Stimulated activated CD4-positive, alpha-beta T cell treated with anti-CD3 and anti-CD28 coated beads, Interleukin-12 subunit alpha, Interleukin-12 subunit beta, amount 100 ng/mL, for 4 hours (primary cell): ENCODE data around the gene PRSS2.

ENCODE experiments used
- DNase-seq: peaks from one replicate; pipeline ENCODE4 v3.0.0-alpha.2; 2020

PRSS2 gene

DNA sequence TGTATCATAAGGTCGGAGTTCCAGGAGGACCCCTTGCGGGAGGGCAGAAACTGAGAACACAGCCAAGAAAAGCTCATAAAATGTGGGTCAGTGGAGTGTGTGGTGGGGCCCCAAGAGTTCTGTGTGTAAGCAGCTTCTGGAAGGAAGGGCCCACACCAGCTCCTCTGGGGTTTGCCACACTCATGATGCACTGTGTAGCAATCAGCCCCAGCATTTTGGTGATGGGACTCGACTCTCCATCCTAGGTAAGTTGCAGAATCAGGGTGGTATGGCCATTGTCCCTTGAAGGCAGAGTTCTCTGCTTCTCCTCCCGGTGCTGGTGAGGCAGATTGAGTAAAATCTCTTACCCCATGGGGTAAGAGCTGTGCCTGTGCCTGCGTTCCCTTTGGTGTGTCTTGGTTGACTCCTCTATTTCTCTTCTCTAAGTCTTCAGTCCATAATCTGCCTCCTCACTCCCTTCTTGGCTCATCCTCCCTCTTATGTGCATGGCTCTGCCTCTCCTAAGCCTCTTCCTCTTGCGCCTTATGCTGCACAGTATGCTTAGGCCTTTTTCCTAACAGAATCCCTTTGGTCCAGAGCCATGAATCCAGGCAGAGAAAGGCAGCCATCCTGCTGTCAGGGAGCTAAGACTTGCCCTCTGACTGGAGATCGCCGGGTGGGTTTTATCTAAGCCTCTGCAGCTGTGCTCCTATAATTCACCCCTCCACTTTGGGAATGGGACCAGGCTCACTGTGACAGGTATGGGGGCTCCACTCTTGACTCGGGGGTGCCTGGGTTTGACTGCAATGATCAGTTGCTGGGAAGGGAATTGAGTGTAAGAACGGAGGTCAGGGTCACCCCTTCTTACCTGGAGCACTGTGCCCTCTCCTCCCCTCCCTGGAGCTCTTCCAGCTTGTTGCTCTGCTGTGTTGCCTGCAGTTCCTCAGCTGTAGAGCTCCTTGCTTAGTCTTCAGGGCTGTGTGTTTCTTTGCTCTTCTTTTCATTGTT lies 17.8 kb downstream of the PRSS2 start:
- no peak for DNase-seq

DNA sequence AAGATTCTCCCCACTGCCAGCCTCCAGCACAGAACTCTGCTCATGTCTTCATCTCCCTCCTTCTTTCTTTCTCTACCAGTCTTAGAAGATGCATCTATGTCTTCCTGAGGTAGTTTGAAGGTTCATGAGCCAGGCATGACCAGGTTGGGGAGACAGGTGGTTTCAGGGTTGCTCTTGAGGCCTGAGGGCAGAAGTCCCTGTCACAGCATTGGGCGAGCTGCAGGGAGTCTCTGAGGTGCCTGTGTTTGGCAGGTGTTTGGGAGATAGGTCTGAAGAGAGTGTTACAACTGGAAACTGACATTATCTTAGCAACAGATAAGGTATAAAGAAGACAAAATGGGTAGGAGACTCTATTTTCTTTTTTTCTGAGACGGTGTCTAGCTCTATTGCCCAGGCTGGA lies 18.7 kb downstream of the PRSS2 start:
- DNase-seq: no peak

DNA sequence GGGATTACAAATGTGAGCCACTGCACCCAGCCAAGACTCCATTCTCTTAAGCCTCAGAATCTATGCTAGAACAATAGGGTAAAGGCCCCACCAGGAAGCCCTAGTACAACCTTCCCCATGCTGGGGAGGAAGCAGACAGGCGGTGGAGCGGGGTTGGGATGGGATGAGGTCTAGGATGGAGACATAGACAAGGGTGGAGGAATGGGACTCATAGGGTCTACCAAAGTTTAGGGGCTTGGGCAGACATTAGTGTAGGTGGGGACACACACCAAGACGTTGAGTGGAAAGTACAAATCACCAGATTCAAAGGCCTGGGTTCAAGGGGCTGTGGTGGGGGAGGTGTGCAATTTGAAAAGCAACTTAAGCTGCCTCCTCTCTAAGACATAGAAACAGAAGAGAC lies 19.3 kb downstream of the PRSS2 start:
- DNase-seq: no peak

DNA sequence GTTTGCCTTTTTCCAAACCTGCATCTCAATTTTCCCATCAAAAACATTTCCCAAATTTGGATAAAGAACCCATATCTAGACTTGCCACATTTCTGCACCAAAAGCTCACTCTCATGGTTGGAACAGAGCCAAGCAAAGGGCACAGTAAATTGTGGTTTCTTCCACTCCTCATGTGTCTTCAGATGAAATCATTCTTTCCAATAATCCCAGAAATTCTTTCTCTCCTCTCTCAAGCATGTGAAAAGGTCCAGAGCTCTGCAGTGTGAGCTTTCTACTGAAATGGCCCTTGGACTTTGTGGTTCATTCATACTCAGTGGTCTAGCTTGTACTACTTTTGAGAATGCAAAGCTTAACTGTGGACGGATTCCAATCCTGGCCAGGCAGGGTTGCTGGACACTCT lies 19.8 kb downstream of the PRSS2 start:
- DNase-seq: no peak

GRCh38 chr7:142791502-142791901 lies 20.7 kb downstream of the PRSS2 start:
- DNase-seq: no peak

DNA sequence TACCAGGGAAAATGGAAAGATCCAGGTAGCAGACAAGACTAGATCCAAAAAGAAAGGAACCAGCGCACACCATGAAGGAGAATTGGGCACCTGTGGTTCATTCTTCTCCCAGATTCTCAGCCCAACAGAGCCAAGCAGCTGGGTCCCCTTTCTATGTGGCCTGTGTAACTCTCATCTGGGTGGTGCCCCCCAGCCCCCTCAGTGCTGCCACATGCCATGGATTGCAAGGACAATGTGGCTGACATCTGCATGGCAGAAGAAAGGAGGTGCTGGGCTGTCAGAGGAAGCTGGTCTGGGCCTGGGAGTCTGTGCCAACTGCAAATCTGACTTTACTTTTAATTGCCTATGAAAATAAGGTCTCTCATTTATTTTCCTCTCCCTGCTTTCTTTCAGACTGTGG lies 21.4 kb downstream of the PRSS2 start:
- DNase-seq: no peak

GRCh38 chr7:142792593-142792992 lies 21.8 kb downstream of the PRSS2 start:
- DNase-seq: no peak

GRCh38 chr7:142793156-142793555 lies 22.4 kb downstream of the PRSS2 start:
- DNase-seq: no peak

DNA sequence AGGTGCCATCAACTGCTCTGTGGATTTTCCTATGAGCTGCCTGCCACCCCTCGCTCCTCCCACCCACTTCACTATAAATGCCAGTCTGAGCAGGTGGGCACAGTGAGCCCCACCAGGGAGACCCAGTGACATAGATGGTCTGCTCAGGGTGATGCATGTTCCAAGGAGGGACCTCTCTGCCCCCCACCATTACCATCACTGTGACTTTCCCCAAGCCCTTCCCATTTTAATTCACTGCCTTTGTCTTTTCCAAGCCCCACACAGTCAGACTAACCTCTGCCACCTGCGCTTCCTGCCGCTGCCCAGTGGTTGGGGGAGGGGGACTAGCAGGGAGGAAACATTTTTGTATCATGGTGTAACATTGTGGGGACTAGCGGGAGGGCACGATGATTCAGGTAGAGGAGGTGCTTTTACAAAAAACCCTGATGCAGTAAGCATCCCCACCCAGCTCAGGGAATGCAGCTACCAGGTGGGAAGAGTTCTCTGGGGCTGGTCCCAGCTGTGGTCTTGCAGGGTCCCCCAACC lies 24.6 kb downstream of the PRSS2 start:
- DNase-seq: no peak

DNA sequence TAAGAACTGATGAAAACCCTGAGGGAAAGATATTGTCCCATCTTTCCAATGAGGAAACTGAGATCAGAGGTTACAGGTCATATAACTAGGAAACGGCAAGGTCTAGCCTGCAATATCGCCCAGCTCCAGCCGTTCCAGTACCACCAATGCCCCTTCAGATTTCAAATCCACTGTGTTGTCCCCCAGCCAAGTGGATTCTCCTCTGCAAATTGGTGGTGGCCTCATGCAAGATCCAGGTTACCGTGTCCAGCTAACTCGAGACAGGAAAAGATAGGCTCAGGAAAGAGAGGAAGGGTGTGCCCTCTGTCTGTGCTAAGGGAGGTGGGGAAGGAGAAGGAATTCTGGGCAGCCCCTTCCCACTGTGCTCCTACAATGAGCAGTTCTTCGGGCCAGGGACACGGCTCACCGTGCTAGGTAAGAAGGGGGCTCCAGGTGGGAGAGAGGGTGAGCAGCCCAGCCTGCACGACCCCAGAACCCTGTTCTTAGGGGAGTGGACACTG lies 25.3 kb downstream of the PRSS2 start:
- no peak for DNase-seq

GRCh38 chr7:142796501-142797390 lies 26.0 kb downstream of the PRSS2 start:
- DNase-seq: no peak

DNA sequence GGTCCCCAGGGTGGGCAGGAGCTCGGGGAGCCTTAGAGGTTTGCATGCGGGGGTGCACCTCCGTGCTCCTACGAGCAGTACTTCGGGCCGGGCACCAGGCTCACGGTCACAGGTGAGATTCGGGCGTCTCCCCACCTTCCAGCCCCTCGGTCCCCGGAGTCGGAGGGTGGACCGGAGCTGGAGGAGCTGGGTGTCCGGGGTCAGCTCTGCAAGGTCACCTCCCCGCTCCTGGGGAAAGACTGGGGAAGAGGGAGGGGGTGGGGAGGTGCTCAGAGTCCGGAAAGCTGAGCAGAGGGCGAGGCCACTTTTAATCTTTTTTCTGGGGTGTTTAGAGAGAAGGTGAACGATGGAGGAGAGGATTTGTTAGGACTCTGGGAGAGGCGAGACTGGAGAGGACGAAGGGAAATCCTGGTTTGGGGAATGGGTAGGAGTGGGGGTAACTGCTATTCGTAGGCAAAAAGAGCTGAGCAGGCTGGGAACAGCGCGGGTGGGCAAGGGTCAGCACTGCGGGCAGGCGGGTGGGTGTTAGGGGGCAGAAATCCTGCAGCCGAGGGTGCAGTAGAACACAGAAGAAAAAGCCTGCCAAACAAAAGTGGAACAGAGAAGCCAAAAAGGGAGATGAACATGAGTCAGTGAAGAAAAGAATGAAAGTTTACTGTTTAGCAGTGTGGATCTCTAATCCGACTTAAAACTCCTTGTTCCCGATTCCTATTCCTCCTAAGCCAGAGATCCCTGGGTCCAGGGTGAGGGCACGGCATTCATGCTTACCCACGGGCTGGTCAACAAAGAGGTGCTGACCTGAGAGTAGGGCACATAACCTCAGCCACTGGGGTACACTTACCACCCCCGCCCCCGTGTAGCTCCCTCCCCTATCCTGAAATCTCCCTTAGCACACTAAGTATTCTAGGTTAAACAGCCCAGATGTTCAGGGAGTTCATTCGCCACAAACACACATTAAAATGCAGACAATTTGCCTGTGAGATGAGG lies 26.9 kb downstream of the PRSS2 start:
- no peak for DNase-seq

- DNase-seq: no peak
Measured at GRCh38 chr7:142798451-142799436, 28.0 kb downstream of the PRSS2 start.

- DNase-seq: no peak
Measured at GRCh38 chr7:142799437-142799835, 28.7 kb downstream of the PRSS2 start.

DNA sequence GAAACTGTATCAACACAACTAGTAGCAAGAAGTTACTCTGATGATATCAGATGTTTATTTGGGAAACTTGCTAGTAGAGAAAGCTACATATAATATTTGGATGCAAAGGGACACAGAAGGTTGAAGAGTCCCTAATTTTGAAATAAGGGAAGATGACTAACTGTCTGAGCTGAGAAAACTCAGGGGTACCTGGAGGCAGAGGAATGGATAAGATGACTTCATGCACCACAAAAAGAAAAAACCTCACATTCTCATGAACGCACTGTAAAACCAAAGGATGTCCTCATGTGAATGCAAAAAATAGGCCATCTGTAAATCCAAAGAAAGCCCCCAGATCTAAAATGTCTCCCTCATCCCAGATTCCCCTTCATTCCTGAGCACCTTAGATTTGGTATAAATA lies 29.3 kb downstream of the PRSS2 start:
- DNase-seq: no peak

DNA sequence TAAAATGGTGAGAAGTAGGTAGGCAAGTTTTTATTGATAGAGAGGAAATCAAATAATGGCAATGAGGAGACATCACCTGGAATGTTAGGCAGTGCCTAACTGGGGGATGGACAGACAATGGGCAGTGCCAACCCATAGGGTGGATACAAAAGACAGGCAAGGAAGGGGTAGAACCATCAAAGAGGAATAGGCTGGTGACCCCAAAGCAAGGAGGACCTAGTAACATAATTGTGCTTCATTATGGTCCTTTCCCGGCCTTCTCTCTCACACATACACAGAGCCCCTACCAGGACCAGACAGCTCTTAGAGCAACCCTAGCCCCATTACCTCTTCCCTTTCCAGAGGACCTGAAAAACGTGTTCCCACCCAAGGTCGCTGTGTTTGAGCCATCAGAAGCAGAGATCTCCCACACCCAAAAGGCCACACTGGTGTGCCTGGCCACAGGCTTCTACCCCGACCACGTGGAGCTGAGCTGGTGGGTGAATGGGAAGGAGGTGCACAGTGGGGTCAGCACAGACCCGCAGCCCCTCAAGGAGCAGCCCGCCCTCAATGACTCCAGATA lies 30.0 kb downstream of the PRSS2 start:
- DNase-seq: no peak

- DNase-seq: no peak
Measured at GRCh38 chr7:142801601-142802295, 31.0 kb downstream of the PRSS2 start.

DNA sequence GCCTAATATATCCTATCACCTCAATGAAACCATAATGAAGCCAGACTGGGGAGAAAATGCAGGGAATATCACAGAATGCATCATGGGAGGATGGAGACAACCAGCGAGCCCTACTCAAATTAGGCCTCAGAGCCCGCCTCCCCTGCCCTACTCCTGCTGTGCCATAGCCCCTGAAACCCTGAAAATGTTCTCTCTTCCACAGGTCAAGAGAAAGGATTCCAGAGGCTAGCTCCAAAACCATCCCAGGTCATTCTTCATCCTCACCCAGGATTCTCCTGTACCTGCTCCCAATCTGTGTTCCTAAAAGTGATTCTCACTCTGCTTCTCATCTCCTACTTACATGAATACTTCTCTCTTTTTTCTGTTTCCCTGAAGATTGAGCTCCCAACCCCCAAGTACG lies 31.5 kb downstream of the PRSS2 start:
- no peak for DNase-seq

DNA sequence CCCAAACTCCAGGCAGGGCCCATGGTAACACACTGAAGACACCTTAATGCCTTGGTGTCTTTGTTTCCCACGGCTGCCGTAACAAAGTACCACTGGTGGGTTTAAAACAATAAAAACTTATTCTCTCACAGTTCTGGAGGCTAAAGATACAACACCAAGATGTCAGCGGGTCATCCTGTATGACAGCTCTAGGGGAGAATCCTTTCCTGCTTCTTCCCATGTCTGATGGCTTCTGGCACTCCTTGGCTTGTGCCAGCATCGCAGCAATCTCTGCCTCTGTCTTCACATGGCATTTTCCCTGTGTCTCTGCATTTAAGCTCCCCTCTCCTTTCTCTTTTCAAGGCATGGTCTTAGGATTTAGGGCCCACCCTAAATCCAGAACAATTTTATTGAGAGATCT lies 33.1 kb downstream of the PRSS2 start:
- DNase-seq: no peak

DNA sequence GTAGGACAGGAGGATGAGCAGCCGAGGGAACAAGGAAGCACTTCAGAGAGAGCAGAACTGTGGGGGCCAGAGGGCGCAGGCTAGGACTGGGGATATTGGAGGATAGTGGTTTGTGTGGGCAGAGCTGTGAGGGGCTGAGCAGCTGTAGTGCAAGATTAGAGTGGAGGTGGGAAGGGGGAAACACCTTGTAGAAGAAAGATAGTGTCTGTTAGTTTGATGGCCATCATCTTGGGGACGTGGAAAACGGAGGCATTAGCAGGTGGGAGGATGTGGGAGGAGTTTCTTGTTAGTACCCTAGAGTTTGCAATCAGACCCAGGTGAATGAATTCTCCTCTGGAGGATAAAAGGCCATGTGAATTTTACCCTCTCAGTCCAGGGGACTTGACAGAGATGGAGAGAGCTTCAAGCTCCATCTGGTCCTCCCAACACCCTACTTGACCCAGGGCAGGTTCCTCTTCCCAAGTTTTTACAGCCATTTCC lies 34.0 kb downstream of the PRSS2 start:
- DNase-seq: no peak
